Natural killer cell (primary cell): Measurements from ENCODE around the gene C22orf31. TPM values are rescaled to one million over a fixed set of nuclear protein-coding genes. Genes with fewer than 3 reads are reported as not detected.

Experiments
- ATAC-seq, 3 donors: fragments of 150-1000 bp in 2 of 3; fragments of 200-7000 bp in 1 of 3; cut with Tn5 transposase; 1 replicate in 1 of 3; 2 replicates in 2 of 3; pipeline ENCODE4 v1.10.0; 2021; ENCODE audit warnings: mild to moderate bottlenecking in 2 of 3, moderate library complexity in 2 of 3
- DNase-seq, 2 donors: peaks; one replicate each; pipeline versions ENCODE4 v3.0.0 to v3.0.0-alpha.2; 2013 to 2021; ENCODE audit warnings: mixed read lengths in 1 of 2
- H3K27ac ChIP-seq: one replicate; pipeline ENCODE4 v1.5.1; 2013; ENCODE audit warnings: mild to moderate bottlenecking, low read length
- H3K27me3 ChIP-seq: one replicate; pipeline ENCODE4 v1.6.1; 2013; ENCODE audit warnings: low read length; ENCODE audit not compliant: control insufficient read depth, insufficient read depth
- H3K36me3 ChIP-seq: one replicate; pipeline ENCODE4 v1.6.1; 2013; ENCODE audit warnings: low read length; ENCODE audit not compliant: control insufficient read depth, insufficient read depth
- H3K4me1 ChIP-seq: one replicate; pipeline ENCODE4 v1.6.1; 2013; ENCODE audit warnings: low read length; ENCODE audit not compliant: control insufficient read depth, insufficient read depth
- H3K4me3 ChIP-seq: one replicate; pipeline ENCODE4 v1.5.1; 2013; ENCODE audit warnings: low read length
- H3K9me3 ChIP-seq: one replicate; pipeline ENCODE4 v1.6.1; 2013; ENCODE audit warnings: low read length; ENCODE audit not compliant: control insufficient read depth, insufficient read depth
- H3K27ac Mint-ChIP-seq, 2 donors: one replicate each; pipeline ENCODE4 v1.8.0; 2022; ENCODE audit warnings: mild to moderate bottlenecking in 2 of 2, mixed read lengths in 2 of 2, moderate library complexity in 1 of 2
- H3K27me3 Mint-ChIP-seq, 2 donors: one replicate each; pipeline ENCODE4 v1.8.0; 2022; ENCODE audit warnings: low read depth in 2 of 2, mixed read lengths in 2 of 2
- H3K36me3 Mint-ChIP-seq: one replicate; pipeline ENCODE4 v1.8.0; 2022; ENCODE audit warnings: mixed read lengths
- H3K4me1 Mint-ChIP-seq, 2 donors: one replicate each; pipeline ENCODE4 v1.8.0; 2022; ENCODE audit warnings: mixed read lengths in 2 of 2
- H3K4me3 Mint-ChIP-seq: one replicate; pipeline ENCODE4 v1.8.0; 2022; ENCODE audit warnings: mild to moderate bottlenecking, moderate library complexity, mixed read lengths
- H3K9me3 Mint-ChIP-seq, 2 donors: one replicate each; pipeline ENCODE4 v1.8.0; 2022; ENCODE audit warnings: mixed read lengths in 2 of 2
- WGBS: methylation state at CpG from one replicate; pipeline ENCODE4 v1.1.7; 2013; ENCODE audit warnings: missing lambda C conversion rate; ENCODE audit not compliant: insufficient coverage; 5-methylcytosine and 5-hydroxymethylcytosine counted together
- intact Hi-C: fragments of 100-400 bp; cut with micrococcal nuclease; formaldehyde crosslinking; loops from one replicate; pipeline ENCODE4 v1.14.2; 2022
- total RNA-seq, 4 donors: library from RNA; stranded (reverse); fragments of 120-200 nt in 1 of 4; gene quantifications; one replicate each; pipeline versions ENCODE4 v1.2.3 to v1.2.4, GENCODE V29; 2013 to 2022
- TF ChIP-seq, protein P1 (sequence below): fragments of 200-600 bp; IDR thresholded peaks from one replicate; pipeline ENCODE4 v1.8.0; 2022; ENCODE audit warnings: antibody characterized with exemption

The C22orf31 gene
- total RNA-seq, 3 donors from 2014 or later (not counting 1 experiment from before 2014, with no cell fraction given), result not detected

DNA sequence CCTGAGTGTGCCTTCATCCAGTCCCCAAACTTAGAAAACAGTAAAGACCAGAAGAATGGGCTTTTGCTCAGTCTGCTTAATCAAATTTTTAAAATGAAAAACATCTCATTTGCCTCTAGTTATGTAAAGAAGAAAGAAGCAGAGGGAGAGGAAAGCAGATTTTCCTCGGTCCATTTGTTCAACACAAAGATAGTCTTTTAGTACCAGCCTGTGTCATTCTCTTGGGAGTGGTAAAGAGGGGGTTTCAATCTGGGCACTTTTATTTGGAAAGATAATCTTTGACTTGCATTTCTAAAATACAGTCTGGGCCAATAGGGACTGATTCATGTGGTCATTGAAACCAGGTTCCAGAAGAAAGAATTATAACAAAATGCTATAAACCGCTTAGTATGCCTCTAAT is 40.7 kb upstream of the C22orf31 start:
- 96% methylated on average over 2 of the region's 2 CpGs for WGBS
- Mint-ChIP-seq H3K27me3 (peaks cover 2 to 6% of the 10 kb centered on the region in 2 donors), H3K36me3 (no peaks in the 10 kb centered on the region), H3K9me3 (no peaks in the 10 kb centered on the region), H3K4me1 (no peaks in the 10 kb centered on the region), H3K27ac (no peak overlapping the region), H3K4me3 (no peak overlapping the region)
- no peaks in the 10 kb centered on the region for H3K4me1 ChIP-seq
- H3K36me3 ChIP-seq, result no peaks in the 10 kb centered on the region
- no peak for DNase-seq
- no peaks in the 10 kb centered on the region for H3K9me3 ChIP-seq
- intact Hi-C loops, result no loop called here
- H3K4me3 ChIP-seq, result no peak overlapping the region
- H3K27me3 ChIP-seq, result no peaks in the 10 kb centered on the region
- no peak for ATAC-seq
- TF ChIP-seq, protein P1, sequence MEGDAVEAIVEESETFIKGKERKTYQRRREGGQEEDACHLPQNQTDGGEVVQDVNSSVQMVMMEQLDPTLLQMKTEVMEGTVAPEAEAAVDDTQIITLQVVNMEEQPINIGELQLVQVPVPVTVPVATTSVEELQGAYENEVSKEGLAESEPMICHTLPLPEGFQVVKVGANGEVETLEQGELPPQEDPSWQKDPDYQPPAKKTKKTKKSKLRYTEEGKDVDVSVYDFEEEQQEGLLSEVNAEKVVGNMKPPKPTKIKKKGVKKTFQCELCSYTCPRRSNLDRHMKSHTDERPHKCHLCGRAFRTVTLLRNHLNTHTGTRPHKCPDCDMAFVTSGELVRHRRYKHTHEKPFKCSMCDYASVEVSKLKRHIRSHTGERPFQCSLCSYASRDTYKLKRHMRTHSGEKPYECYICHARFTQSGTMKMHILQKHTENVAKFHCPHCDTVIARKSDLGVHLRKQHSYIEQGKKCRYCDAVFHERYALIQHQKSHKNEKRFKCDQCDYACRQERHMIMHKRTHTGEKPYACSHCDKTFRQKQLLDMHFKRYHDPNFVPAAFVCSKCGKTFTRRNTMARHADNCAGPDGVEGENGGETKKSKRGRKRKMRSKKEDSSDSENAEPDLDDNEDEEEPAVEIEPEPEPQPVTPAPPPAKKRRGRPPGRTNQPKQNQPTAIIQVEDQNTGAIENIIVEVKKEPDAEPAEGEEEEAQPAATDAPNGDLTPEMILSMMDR, result no peak
- no peak overlapping the region for H3K27ac ChIP-seq

DNA sequence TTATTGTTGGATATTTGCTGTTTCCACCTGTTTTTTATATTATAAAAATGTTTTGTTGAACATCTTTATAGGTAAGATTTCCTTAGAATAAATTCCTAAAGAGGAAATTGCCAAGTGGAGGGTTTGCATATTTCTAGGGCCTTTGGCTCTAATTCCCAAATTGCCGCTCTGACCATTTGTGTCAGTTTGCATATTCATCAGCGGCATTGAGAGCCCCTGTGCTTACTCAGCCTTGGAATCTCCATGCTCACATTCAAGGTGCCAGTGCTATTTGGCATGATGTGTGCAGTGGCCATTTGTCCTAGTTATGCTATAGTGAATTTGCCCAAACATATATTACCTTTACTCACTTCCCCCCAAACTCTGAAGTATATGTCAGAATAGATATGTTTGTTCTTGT is 36.7 kb upstream of the C22orf31 start:
- TF ChIP-seq, protein P1, result no peak
- Histone ChIP-seq H3K4me3 (no peak overlapping the region), H3K36me3 (no peaks in the 10 kb centered on the region), H3K27me3 (no peaks in the 10 kb centered on the region), H3K4me1 (no peaks in the 10 kb centered on the region), H3K27ac (no peak overlapping the region), H3K9me3 (no peaks in the 10 kb centered on the region)
- DNase-seq (no peak), ATAC-seq (no peak)
- Mint-ChIP-seq H3K4me3 (no peak overlapping the region), H3K4me1 (no peaks in the 10 kb centered on the region), H3K27me3 (peaks cover 11 to 26% of the 10 kb centered on the region in 2 donors), H3K9me3 (no peaks in the 10 kb centered on the region), H3K27ac (no peak overlapping the region), H3K36me3 (no peaks in the 10 kb centered on the region)
- intact Hi-C loops, result no loop called here
- WGBS, result 100% methylated on average over 2 of the region's 2 CpGs

DNA sequence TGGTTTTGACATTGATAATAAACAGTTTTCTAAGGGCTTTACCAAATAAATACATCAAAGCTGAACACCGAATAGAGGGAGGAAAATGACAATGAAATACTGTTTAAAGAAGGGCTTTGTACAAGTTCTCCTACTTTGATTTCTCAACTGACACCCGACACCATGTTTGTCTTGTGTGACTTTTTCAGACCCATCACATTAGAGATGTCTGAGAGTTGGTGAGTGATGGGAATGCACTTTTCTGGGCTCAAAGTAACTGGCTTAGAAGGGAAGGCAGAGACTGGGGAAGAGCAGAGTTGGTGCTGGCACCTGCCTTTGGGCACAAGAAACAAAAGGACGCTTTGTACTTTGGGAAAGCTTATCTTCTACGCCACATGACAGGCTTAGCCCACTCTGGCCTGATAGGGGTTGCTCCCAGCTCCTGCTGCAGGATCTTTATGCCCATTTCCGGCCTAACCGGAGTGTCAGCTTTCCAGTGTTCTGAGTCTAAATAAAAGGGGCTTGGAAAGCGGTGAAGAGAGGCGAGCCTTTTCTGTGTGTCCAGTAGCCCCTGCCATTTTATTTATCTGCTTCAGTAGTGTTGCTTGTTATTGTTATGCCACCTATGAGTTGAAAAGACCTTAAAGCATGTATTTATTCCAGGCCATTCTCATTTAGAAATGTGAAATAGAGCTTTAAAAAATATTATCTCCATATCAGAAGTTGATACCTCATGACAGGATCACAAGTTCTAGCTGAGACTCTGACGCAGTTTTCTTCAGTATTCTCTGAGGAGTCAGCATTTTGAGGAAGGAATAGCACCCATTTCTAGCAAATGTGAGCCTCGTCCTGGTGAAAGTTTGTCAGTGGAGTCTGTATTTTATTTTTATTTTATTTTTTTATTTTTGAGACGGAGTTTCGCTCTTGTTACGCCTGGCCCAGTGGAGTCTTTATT is 35.4 kb upstream of the C22orf31 start:
- H3K9me3 Mint-ChIP-seq, result no peaks in the 10 kb centered on the region
- no peak for DNase-seq
- no peak overlapping the region for H3K4me3 Mint-ChIP-seq
- TF ChIP-seq, protein P1, result no peak
- no peaks in the 10 kb centered on the region for H3K4me1 Mint-ChIP-seq
- WGBS, result 90% methylated on average over 8 of the region's 13 CpGs
- Histone ChIP-seq H3K27ac (no peak overlapping the region), H3K4me3 (no peak overlapping the region), H3K36me3 (no peaks in the 10 kb centered on the region), H3K27me3 (no peaks in the 10 kb centered on the region), H3K9me3 (no peaks in the 10 kb centered on the region), H3K4me1 (no peaks in the 10 kb centered on the region)
- no peak overlapping the region for H3K27ac Mint-ChIP-seq
- H3K36me3 Mint-ChIP-seq, result no peaks in the 10 kb centered on the region
- peaks cover 12 to 26% of the 10 kb centered on the region in 2 donors for H3K27me3 Mint-ChIP-seq
- intact Hi-C loops, result no loop called here
- ATAC-seq, result no peak
